Spleen (tissue), 11 donors: ENCODE data around the gene PDIA3. TPM values are rescaled to one million over a fixed set of nuclear protein-coding genes. Genes with fewer than 3 reads are reported as not detected.
"Not testable (repeated sequence)": the region's sequence is repeated elsewhere in the genome, so short reads cannot be mapped to it uniquely, and the experiment has no call there.

Experiments used
- DNase-seq: peaks from one replicate; pipeline ENCODE4 v3.0.0-alpha.2; 2020
- H3K27ac ChIP-seq, 8 donors: fragments of 200-600 bp; sonication (generic) in 7 of 8; 1 replicate in 4 of 8; 2 replicates in 4 of 8; pipeline versions ENCODE4 v1.5.0 to v1.8.0; 2016 to 2021; ENCODE audit warnings: inconsistent platforms in 4 of 8, mild to moderate bottlenecking in 4 of 8, moderate library complexity in 1 of 8
- H3K27me3 ChIP-seq, 7 donors: fragments of 200-600 bp; sonication (generic) in 6 of 7; replicated peaks in 1 of 7; 1 replicate in 4 of 7; 2 replicates in 3 of 7; pipeline versions ENCODE4 v1.5.0 to v1.8.0; 2016 to 2021; ENCODE audit warnings: inconsistent platforms in 3 of 7, mild to moderate bottlenecking in 1 of 7
- H3K36me3 ChIP-seq, 6 donors: fragments of 200-600 bp; sonication (generic) in 5 of 6; 1 replicate in 4 of 6; 2 replicates in 2 of 6; pipeline versions ENCODE4 v1.5.0 to v1.8.0; 2016 to 2021; ENCODE audit warnings: inconsistent platforms in 2 of 6
- H3K4me1 ChIP-seq, 6 donors: fragments of 200-600 bp; sonication (generic) in 5 of 6; 1 replicate in 3 of 6; 2 replicates in 3 of 6; pipeline versions ENCODE4 v1.5.0 to v1.8.0; 2016 to 2021; ENCODE audit warnings: inconsistent platforms in 3 of 6
- H3K4me3 ChIP-seq, 8 donors: fragments of 200-600 bp; sonication (generic) in 7 of 8; 1 replicate in 4 of 8; 2 replicates in 4 of 8; pipeline versions ENCODE4 v1.5.0 to v1.8.0; 2016 to 2021; ENCODE audit warnings: inconsistent platforms in 4 of 8, mild to moderate bottlenecking in 4 of 8, moderate library complexity in 2 of 8
- H3K9me3 ChIP-seq, 8 donors: fragments of 200-600 bp; sonication (generic) in 7 of 8; 1 replicate in 4 of 8; 2 replicates in 4 of 8; pipeline versions ENCODE4 v1.5.0 to v1.8.0; 2016 to 2021; ENCODE audit warnings: inconsistent platforms in 4 of 8
- CTCF ChIP-seq, 11 experiments: fragments of 200-600 bp in 7 of 11; fragments of 450-650 bp in 4 of 11; sonication (generic) in 4 of 11; IDR thresholded peaks in 8 of 11; conservative IDR thresholded peaks in 3 of 11; 1 replicate in 7 of 11; 2 replicates in 4 of 11; pipeline versions ENCODE4 v1.4.0 to v1.8.0; 2016 to 2021; ENCODE audit warnings: antibody characterized with exemption in 11 of 11, inconsistent platforms in 4 of 11, mild to moderate bottlenecking in 1 of 11
- POLR2A ChIP-seq, 3 donors: fragments of 450-650 bp; IDR thresholded peaks; one replicate each; pipeline ENCODE4 v1.5.1; 2017; ENCODE audit warnings: antibody characterized with exemption in 3 of 3, mild to moderate bottlenecking in 1 of 3
- POLR2AphosphoS5 ChIP-seq, 3 donors: sonication (generic); formaldehyde crosslinking; IDR thresholded peaks; one replicate each; pipeline ENCODE4 v1.5.1; 2017; ENCODE audit warnings: antibody characterized with exemption in 3 of 3
- WGBS, 5 donors: extraction: QIAGEN DNeasy Blood & Tissue Kit in 3 of 5; methylation state at CpG; one replicate each; pipeline versions ENCODE4 v1.1.5 to v1.1.7; 2013 to 2018; 5-methylcytosine and 5-hydroxymethylcytosine counted together
- intact Hi-C: fragments of 100-400 bp; cut with DNase I; formaldehyde crosslinking; loops from one replicate; pipeline ENCODE4 v1.15.0; 2023; ENCODE audit warnings: low total_unique reads
- polyA plus RNA-seq, 3 donors: library from polyadenylated mRNA; stranded (reverse); fragments of 200-250 nt; gene quantifications; one replicate each; pipeline ENCODE4 v1.2.1, GENCODE V29; 2013
- total RNA-seq, 7 donors: library from RNA; depleted of rRNA in 3 of 7; stranded (reverse); fragments of >200 nt in 3 of 7; fragmentation: NEBNext Ultra II Directional in 4 of 7; extraction: Animal tissue kit (Norgen Biotek cat#: 25700) in 4 of 7; gene quantifications; one replicate each; pipeline versions ENCODE4 v1.1.0 to v1.2.1, GENCODE V29; 2016 to 2021
- donor health status: healthy with polysubstance abuse.
- donor health status: DM: no; HTN: no; CAD: no; lungs with moderate emphysema.
- donor health status: DM: no; HTN: no; CAD: no.
- donor health status: Bipolar disorder and iron deficiency.
- donor health status: healthy.
- donor health status: DM: no; HTN: no; CAD: no.
- donor health status: DM: yes; HTN: yes; CAD: no.

Gene PDIA3
- total and polyA plus RNA-seq, 10 donors = 104 to 311 (median 159) TPM

- peak overlapping the region in 7 of 8 donors; percentile 88 to 93 (median 90) for H3K27ac ChIP-seq
- no peaks in the 10 kb centered on the region for H3K9me3 ChIP-seq
- intact Hi-C loops = no loop called here
- no peak for TF ChIP-seq CTCF (IDR thresholded peaks at IDR 0.05 in 8 of 11, conservative IDR thresholded peaks at IDR 0.05 in 3 of 11)
- peak in 1 of 3 donors; percentile 21 for TF ChIP-seq POLR2AphosphoS5 (IDR thresholded peaks at IDR 0.05)
- TF ChIP-seq POLR2A (IDR thresholded peaks at IDR 0.05) = no peak
- H3K27me3 ChIP-seq = no peaks in the 10 kb centered on the region
- peaks cover 17 to 72% (median 51%) of the 10 kb centered on the region in 6 donors for H3K4me1 ChIP-seq
- 88 to 92% (median 90%) methylated on average over 16 of the region's 16 CpGs for WGBS, 5 donors
- DNase-seq = no peak
- H3K4me3 ChIP-seq = peak overlapping the region in 1 of 8 donors; percentile 83
- peaks cover 0 to 88% (median 46%) of the 10 kb centered on the region in 6 donors for H3K36me3 ChIP-seq
Measured at GRCh38 chr15:43799209-43799944, 53.1 kb downstream of the PDIA3 start.

- Histone ChIP-seq H3K27ac (peak within 1 kb of the TSS; percentile 74 to 93 (median 90)), H3K4me3 (peak within 1 kb of the TSS; percentile 81 to 93 (median 88)), H3K4me1 (peaks cover 14 to 67% (median 46%) of the 10 kb centered on the region in 6 donors), H3K9me3 (no peaks in the 10 kb centered on the region), H3K36me3 (peaks cover 2 to 88% (median 46%) of the 10 kb centered on the region in 6 donors), H3K27me3 (no peaks in the 10 kb centered on the region)
- intact Hi-C loops = no loop called here
- 94 to 98% (median 97%) methylated on average over 4 to 8 of the region's 8 CpGs for WGBS, 5 donors
- peak; percentile 79 for DNase-seq
- TF ChIP-seq POLR2AphosphoS5 (IDR thresholded peaks at IDR 0.05) (no peak), CTCF (IDR thresholded peaks at IDR 0.05 in 8 of 11, conservative IDR thresholded peaks at IDR 0.05 in 3 of 11) (no peak), POLR2A (IDR thresholded peaks at IDR 0.05) (no peak)
Measured at GRCh38 chr15:43799945-43800285, 53.7 kb downstream of the PDIA3 start, which contains the start of gene SERINC4. Gene SERINC4, minus strand, starts transcription at chr15:43800220. Its CDS starts 234 bp downstream, at chr15:43799986.

GRCh38 chr15:43800286-43801141 lies 54.3 kb downstream of the PDIA3 start, which contains the start of gene HYPK:
Gene HYPK, plus strand, starts transcription at chr15:43800599. Its CDS starts 24 bp downstream, at chr15:43800623.
- peak; percentile 98 for DNase-seq
- intact Hi-C loops = no loop called here
- peak within 1 kb of the TSS; percentile 81 to 93 (median 88) for H3K4me3 ChIP-seq
- peaks cover 8 to 61% (median 40%) of the 10 kb centered on the region in 6 donors for H3K4me1 ChIP-seq
- peak within 1 kb of the TSS; percentile 74 to 93 (median 90) for H3K27ac ChIP-seq
- H3K36me3 ChIP-seq = peaks cover 3 to 88% (median 49%) of the 10 kb centered on the region in 6 donors
- no peaks in the 10 kb centered on the region for H3K27me3 ChIP-seq
- H3K9me3 ChIP-seq = no peaks in the 10 kb centered on the region
- 7 to 9% (median 8%) methylated on average over 44 of the region's 44 CpGs for WGBS, 5 donors
- TF ChIP-seq POLR2A (IDR thresholded peaks at IDR 0.05) = no peak
- peak; percentile 95 to 97 (median 97) for TF ChIP-seq POLR2AphosphoS5 (IDR thresholded peaks at IDR 0.05)
- no peak for TF ChIP-seq CTCF (IDR thresholded peaks at IDR 0.05 in 8 of 11, conservative IDR thresholded peaks at IDR 0.05 in 3 of 11)

- H3K36me3 ChIP-seq = peaks cover 5 to 88% (median 60%) of the 10 kb centered on the region in 6 donors
- H3K9me3 ChIP-seq, intact Hi-C loops, H3K4me3 ChIP-seq, DNase-seq, H3K27me3 ChIP-seq, H3K27ac ChIP-seq: not testable (repeated sequence)
- 93 to 98% (median 96%) methylated on average over 7 of the region's 7 CpGs for WGBS, 5 donors
- peaks cover 6 to 41% (median 29%) of the 10 kb centered on the region in 6 donors for H3K4me1 ChIP-seq
Measured at GRCh38 chr15:43802676-43803075, 56.4 kb downstream of the PDIA3 start.
